Endothelial cell of umbilical vein (primary cell): Measurements from ENCODE around the gene UBASH3A. TPM values are rescaled to one million over a fixed set of nuclear protein-coding genes. Genes with fewer than 3 reads are reported as not detected.

Experiments
- BruUV-seq: library from RNA; stranded (reverse); fragments of 400-500 nt; replicated peaks from 2 replicates; lab custom pipeline; 2021; lab: Mats Ljungman, UMichigan
- CTCF ChIA-PET: fragments of 300-600, 350-600 bp; sonication (Branson Sonifier 250); formaldehyde crosslinking; loops from one replicate; lab custom pipeline; 2021; ENCODE audit warnings: antibody characterized with exemption, inconsistent platforms; lab: Charles Lee
- POLR2A ChIA-PET: fragments of 300-600, 350-600 bp; sonication (Branson Sonifier 250); formaldehyde crosslinking; loops from one replicate; lab custom pipeline; 2021; ENCODE audit warnings: antibody characterized with exemption, inconsistent platforms; lab: Charles Lee
- DNase-seq: peaks from one replicate; pipeline ENCODE4 v3.0.0-alpha.2; 2011; ENCODE audit warnings: low read depth, low spot score
- FAIRE-seq: peaks from 2 replicates; lab custom pipeline; 2011; peaks lifted over from hg19 to GRCh38; lab: Jason Lieb, UNC
- H2AFZ ChIP-seq: 2 replicates; pipeline ENCODE4 v1.6.0; 2012; ENCODE audit warnings: low read depth, low read length, control low read depth, inconsistent platforms
- H3K27ac ChIP-seq: 2 replicates; pipeline ENCODE4 v1.5.1; 2011; ENCODE audit warnings: low read depth, mild to moderate bottlenecking, control low read depth, low read length, moderate library complexity; ENCODE audit not compliant: insufficient read depth
- H3K27me3 ChIP-seq, 2 experiments: 2 replicates each; pipeline versions ENCODE4 v1.6.0 to v1.6.1; 2011; ENCODE audit warnings: low read length in 2 of 2, mixed read lengths in 1 of 2; ENCODE audit not compliant: control insufficient read depth in 2 of 2, insufficient read depth in 2 of 2
- H3K36me3 ChIP-seq, 2 experiments: 2 replicates in 1 of 2; 3 replicates in 1 of 2; pipeline ENCODE4 v1.5.1; 2011; ENCODE audit warnings: low read length in 2 of 2, mild to moderate bottlenecking in 1 of 2, moderate library complexity in 1 of 2; ENCODE audit not compliant: control insufficient read depth in 2 of 2, insufficient read depth in 2 of 2; ENCODE audit errors: extremely low read depth in 1 of 2
- H3K4me1 ChIP-seq: 3 replicates; pipeline ENCODE4 v1.5.1; 2011; ENCODE audit warnings: mild to moderate bottlenecking, low read length; ENCODE audit not compliant: control insufficient read depth, insufficient read depth; ENCODE audit errors: extremely low read depth
- H3K4me2 ChIP-seq: 2 replicates; pipeline ENCODE4 v1.6.1; 2011; ENCODE audit warnings: low read length, control low read depth, mixed read lengths; ENCODE audit not compliant: insufficient read depth
- H3K4me3 ChIP-seq, 3 experiments: fragments of 200-600 bp in 1 of 3; sonication (generic), shearing (Covaris generic) in 1 of 3; replicated peaks in 1 of 3; 2 replicates each; pipeline ENCODE4 v1.5.1; 2011 to 2016; ENCODE audit warnings: control low read depth in 3 of 3, low read length in 3 of 3, mild to moderate bottlenecking in 2 of 3, inconsistent platforms in 1 of 3, low read depth in 1 of 3, moderate library complexity in 1 of 3; ENCODE audit not compliant: insufficient read depth in 1 of 3
- H3K79me2 ChIP-seq: 2 replicates; pipeline ENCODE4 v1.6.0; 2012; ENCODE audit warnings: low read length, inconsistent platforms; ENCODE audit not compliant: control insufficient read depth, insufficient read depth
- H3K9ac ChIP-seq: replicated peaks from 2 replicates; pipeline ENCODE3; 2011; ENCODE audit warnings: low read length, control low read depth; ENCODE audit not compliant: insufficient read depth; ENCODE audit errors: extremely low read depth
- H3K9me1 ChIP-seq: replicated peaks from 3 replicates; pipeline ENCODE4 v1.6.0; 2011; ENCODE audit warnings: mild to moderate bottlenecking, low read length; ENCODE audit not compliant: control insufficient read depth, insufficient read depth; ENCODE audit errors: extremely low read depth
- H3K9me3 ChIP-seq: replicated peaks from 2 replicates; pipeline ENCODE4 v1.5.1; 2012; ENCODE audit warnings: low read length, inconsistent platforms; ENCODE audit not compliant: control insufficient read depth, insufficient read depth
- H4K20me1 ChIP-seq: replicated peaks from 2 replicates; pipeline ENCODE3; 2011; ENCODE audit warnings: mild to moderate bottlenecking, low read length; ENCODE audit not compliant: control insufficient read depth, insufficient read depth; ENCODE audit errors: extremely low read depth
- CTCF ChIP-seq, 2 donors: IDR thresholded peaks; 1 replicate in 1 of 2; 2 replicates in 1 of 2; pipeline ENCODE4 v1.5.1; 2011; ENCODE audit warnings: low read length in 2 of 2, mild to moderate bottlenecking in 2 of 2, moderate library complexity in 2 of 2, control low read depth in 1 of 2, inconsistent platforms in 1 of 2, low read depth in 1 of 2; ENCODE audit not compliant: insufficient read depth in 1 of 2; ENCODE audit errors: extremely low read depth in 1 of 2
- EZH2 ChIP-seq: IDR thresholded peaks from 2 replicates; pipeline ENCODE4 v1.6.1; 2012; ENCODE audit warnings: borderline replicate concordance, low read depth, mild to moderate bottlenecking, moderate library complexity, low read length, inconsistent platforms; ENCODE audit not compliant: severe bottlenecking
- FOS ChIP-seq: IDR thresholded peaks from 2 replicates; pipeline ENCODE4 v1.6.1; 2011; ENCODE audit warnings: mild to moderate bottlenecking, low read length, moderate library complexity, borderline replicate concordance; ENCODE audit not compliant: insufficient read depth
- GATA2 ChIP-seq: IDR thresholded peaks from 2 replicates; pipeline ENCODE4 v1.7.0; 2011; ENCODE audit warnings: low read depth, mild to moderate bottlenecking, moderate library complexity, mixed read lengths, low read length; ENCODE audit not compliant: insufficient read length, insufficient read depth
- JUN ChIP-seq: IDR thresholded peaks from 2 replicates; pipeline ENCODE4 v1.6.1; 2011; ENCODE audit warnings: borderline replicate concordance, low read depth; ENCODE audit not compliant: insufficient read length, insufficient read depth
- MYC ChIP-seq: IDR thresholded peaks from one replicate; pipeline ENCODE4 v1.6.1; 2011; ENCODE audit warnings: mild to moderate bottlenecking, low read depth, low read length
- POLR2A ChIP-seq: IDR thresholded peaks from 2 replicates; pipeline ENCODE4 v1.6.1; 2012; ENCODE audit warnings: low read depth, mild to moderate bottlenecking, control low read depth, low read length
- POLR2AphosphoS5 ChIP-seq: IDR thresholded peaks from 2 replicates; pipeline ENCODE4 v1.6.1; 2012; ENCODE audit warnings: low read depth, mild to moderate bottlenecking, control low read depth, low read length, moderate library complexity; ENCODE audit not compliant: insufficient read depth
- dilution Hi-C: fragments of 300-500 bp; cut with MboI; formaldehyde crosslinking; loops from one replicate; pipeline ENCODE4 v1.15.0; 2019; ENCODE audit warnings: low sequenced_read_pairs; ENCODE audit not compliant: extremely low pct_ligation_motif_present
- intact Hi-C: fragments of 100-400 bp; cut with micrococcal nuclease; formaldehyde crosslinking; loops from one replicate; pipeline ENCODE4 v1.10.0; 2022
- polyA plus RNA-seq, 4 experiments: library from polyadenylated mRNA; depleted of rRNA in 3 of 4; stranded (reverse) in 3 of 4; unstranded in 1 of 4; fragments of >200 nt; gene quantifications; 2 replicates each; pipeline versions ENCODE4 v1.2.1 to v1.2.3, GENCODE V29; 2011 to 2012; ENCODE audit warnings: missing spikeins in 1 of 4
- total RNA-seq: library from RNA; stranded (reverse); gene quantifications from 2 replicates; pipeline ENCODE4 v1.2.3, GENCODE V29; 2021
- TF ChIP-seq, protein P1 (sequence below): IDR thresholded peaks from 2 replicates; pipeline ENCODE4 v1.6.1; 2011; ENCODE audit not compliant: insufficient read depth, insufficient read length

Gene UBASH3A
- total and polyA plus RNA-seq, 2 donors (not counting 3 experiments of a cell fraction or from before 2014, with no cell fraction given), result not detected

- Histone ChIP-seq H3K4me3 (no peak overlapping the region), H3K4me1 (no peaks in the 10 kb centered on the region), H3K9me1 (no peaks in the 10 kb centered on the region), H3K4me2 (no peak overlapping the region), H3K27ac (no peak overlapping the region), H4K20me1 (no peaks in the 10 kb centered on the region), H3K36me3 (no peaks in the 10 kb centered on the region), H2AFZ (no peak overlapping the region), H3K27me3 (peaks cover 0 to 11% of the 10 kb centered on the region in 2 experiments), H3K9ac (no peak overlapping the region), H3K79me2 (no peaks in the 10 kb centered on the region), H3K9me3 (no peaks in the 10 kb centered on the region)
- FAIRE-seq (no peak), DNase-seq (no peak)
- CTCF ChIA-PET, result no interaction called here
- POLR2A ChIA-PET, result no interaction called here
- TF ChIP-seq, protein P1, sequence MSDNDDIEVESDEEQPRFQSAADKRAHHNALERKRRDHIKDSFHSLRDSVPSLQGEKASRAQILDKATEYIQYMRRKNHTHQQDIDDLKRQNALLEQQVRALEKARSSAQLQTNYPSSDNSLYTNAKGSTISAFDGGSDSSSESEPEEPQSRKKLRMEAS, result no peak
- TF ChIP-seq MYC, result no peak
- TF ChIP-seq POLR2A, result no peak
- no peak for TF ChIP-seq EZH2
- no peak for TF ChIP-seq JUN
- no peak for TF ChIP-seq POLR2AphosphoS5
- TF ChIP-seq FOS, result no peak
- TF ChIP-seq CTCF (IDR thresholded peaks at IDR 0.05; ENCODE audit: extremely low read depth in 1 of 2, insufficient read depth in 1 of 2, low read depth in 1 of 2, low read length in 2 of 2), result no peak
- no peak for TF ChIP-seq GATA2
- intact Hi-C loops (no loop called here), dilution Hi-C loops (no loop called here)
- no TSS peak for BruUV-seq
Measured at GRCh38 chr21:42409366-42409765, 5.7 kb downstream of the UBASH3A start.
